ENCODE results near the gene PAOX. TPM values are rescaled to one million over a fixed set of nuclear protein-coding genes. Genes with fewer than 3 reads are reported as not detected.

The PAOX gene
- total and polyA plus RNA-seq, 2 donors (not counting 1 experiment from before 2014, with no cell fraction given), result 21.1 to 24.9 TPM

DNA sequence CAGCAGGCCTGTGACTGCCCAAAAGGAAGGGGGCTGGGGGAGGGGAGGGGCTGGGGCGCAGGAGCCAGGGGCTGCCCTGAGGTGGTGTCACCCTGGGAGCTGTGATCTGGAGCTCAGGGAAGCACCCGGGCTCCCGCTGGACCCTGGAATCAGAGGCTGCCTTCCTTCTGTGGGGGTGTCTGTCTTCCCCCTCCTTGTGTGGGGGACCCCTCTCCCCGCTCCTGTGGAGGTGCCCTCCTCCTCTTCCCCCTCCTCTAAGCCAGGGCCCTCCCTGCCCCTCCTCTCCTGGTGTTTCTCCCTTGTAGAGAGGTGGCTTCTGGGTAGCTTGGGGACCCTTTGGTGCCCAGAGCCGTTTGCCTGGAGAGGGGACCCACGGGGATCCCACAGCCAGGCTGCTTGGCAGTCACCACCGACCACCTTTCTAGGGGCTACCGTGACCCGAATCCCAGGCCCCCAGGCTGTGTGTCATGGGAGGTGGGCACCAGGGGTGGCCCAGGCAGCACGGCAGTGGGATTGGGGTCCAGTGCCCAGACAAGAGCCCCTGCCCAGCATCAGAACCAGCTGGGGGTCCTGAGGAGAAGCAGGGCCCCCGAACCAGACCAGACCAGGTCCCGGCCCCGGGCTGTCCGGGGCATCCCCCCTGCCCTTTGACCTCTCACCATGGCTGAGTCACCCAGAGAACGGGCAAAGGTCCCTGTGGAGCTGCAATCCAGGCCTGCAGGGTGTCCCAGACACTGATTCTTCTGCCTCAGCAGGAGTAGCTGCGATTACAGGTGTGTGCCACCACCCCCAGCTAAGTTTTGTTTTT lies 31.1 kb upstream of the PAOX start:
- Histone ChIP-seq H3K9me3 (ENCODE audit: control extremely low read depth in 1 of 3, control insufficient read depth in 2 of 3, insufficient read depth in 1 of 3, low read length in 2 of 3) (peaks cover 0 to 21% (median 0%) of the 10 kb centered on the region in 3 donors), H2AFZ (ENCODE audit: insufficient read depth, low read depth, low read length, poor library complexity, severe bottlenecking) (no peak overlapping the region), H3K27ac (ENCODE audit: low read length in 2 of 2) (no peak overlapping the region), H3K27me3 (replicated peaks in 1 of 4; ENCODE audit: control extremely low read depth in 1 of 4, control insufficient read depth in 3 of 4, insufficient read depth in 4 of 4, low read length in 3 of 4) (peaks cover 0 to 33% (median 13%) of the 10 kb centered on the region in 4 experiments), H4K20me1 (ENCODE audit: control insufficient read depth, insufficient read depth, low read length, poor library complexity, severe bottlenecking) (no peaks in the 10 kb centered on the region), H3K4me3 (ENCODE audit: control extremely low read depth in 1 of 5, extremely low read depth in 1 of 5, insufficient read depth in 1 of 5, low read depth in 2 of 5, low read length in 4 of 5) (no peak overlapping the region), H3K4me2 (replicated peaks; ENCODE audit: low read depth, low read length, poor library complexity, severe bottlenecking) (no peak overlapping the region), H3K9ac (ENCODE audit: low read length) (no peak overlapping the region), H3K36me3 (replicated peaks in 1 of 2; ENCODE audit: control extremely low read depth in 1 of 2, control insufficient read depth in 1 of 2, extremely low read depth in 1 of 2, insufficient read depth in 2 of 2, low read length in 1 of 2) (no peaks in the 10 kb centered on the region), H3K79me2 (ENCODE audit: control insufficient read depth, insufficient read depth, low read length) (no peaks in the 10 kb centered on the region), H3K4me1 (ENCODE audit: control insufficient read depth in 2 of 2, insufficient read depth in 2 of 2, low read length in 2 of 2) (peaks cover 0 to 3% of the 10 kb centered on the region in 2 donors)
- ATAC-seq (ENCODE audit: low read depth) (no peak), DNase-seq (no peak)
- no peaks in the 10 kb centered on the region for H3K9me3 Mint-ChIP-seq (ENCODE audit: insufficient read depth)
- TF ChIP-seq EZH2 (IDR thresholded peaks at IDR 0.05; ENCODE audit: borderline replicate concordance, insufficient read depth, low read depth, low read length, poor library complexity, severe bottlenecking), result no peak
- TF ChIP-seq, protein P1, sequence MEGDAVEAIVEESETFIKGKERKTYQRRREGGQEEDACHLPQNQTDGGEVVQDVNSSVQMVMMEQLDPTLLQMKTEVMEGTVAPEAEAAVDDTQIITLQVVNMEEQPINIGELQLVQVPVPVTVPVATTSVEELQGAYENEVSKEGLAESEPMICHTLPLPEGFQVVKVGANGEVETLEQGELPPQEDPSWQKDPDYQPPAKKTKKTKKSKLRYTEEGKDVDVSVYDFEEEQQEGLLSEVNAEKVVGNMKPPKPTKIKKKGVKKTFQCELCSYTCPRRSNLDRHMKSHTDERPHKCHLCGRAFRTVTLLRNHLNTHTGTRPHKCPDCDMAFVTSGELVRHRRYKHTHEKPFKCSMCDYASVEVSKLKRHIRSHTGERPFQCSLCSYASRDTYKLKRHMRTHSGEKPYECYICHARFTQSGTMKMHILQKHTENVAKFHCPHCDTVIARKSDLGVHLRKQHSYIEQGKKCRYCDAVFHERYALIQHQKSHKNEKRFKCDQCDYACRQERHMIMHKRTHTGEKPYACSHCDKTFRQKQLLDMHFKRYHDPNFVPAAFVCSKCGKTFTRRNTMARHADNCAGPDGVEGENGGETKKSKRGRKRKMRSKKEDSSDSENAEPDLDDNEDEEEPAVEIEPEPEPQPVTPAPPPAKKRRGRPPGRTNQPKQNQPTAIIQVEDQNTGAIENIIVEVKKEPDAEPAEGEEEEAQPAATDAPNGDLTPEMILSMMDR (IDR thresholded peaks at IDR 0.05), result no peak
- peaks cover 8% of the 10 kb centered on the region for H3K4me1 Mint-ChIP-seq
- POLR2A ChIA-PET, result no interaction called here
- no peak overlapping the region for H3K4me3 Mint-ChIP-seq
- intact Hi-C loops (cut with micrococcal nuclease), result no loop called here
- H3K27me3 Mint-ChIP-seq, result peaks cover 29% of the 10 kb centered on the region
- H3K27ac Mint-ChIP-seq, result no peak overlapping the region
- whole genome bisulfite sequencing (ENCODE audit: insufficient coverage), result 73% methylated on average over 12 of the region's 16 CpGs
- CTCF ChIA-PET, result interaction anchor here (1.1 kb wide), 1 partner anchor 18 kb away, joined by 5 read pairs; no protein-coding TSS in a partner anchor

DNA sequence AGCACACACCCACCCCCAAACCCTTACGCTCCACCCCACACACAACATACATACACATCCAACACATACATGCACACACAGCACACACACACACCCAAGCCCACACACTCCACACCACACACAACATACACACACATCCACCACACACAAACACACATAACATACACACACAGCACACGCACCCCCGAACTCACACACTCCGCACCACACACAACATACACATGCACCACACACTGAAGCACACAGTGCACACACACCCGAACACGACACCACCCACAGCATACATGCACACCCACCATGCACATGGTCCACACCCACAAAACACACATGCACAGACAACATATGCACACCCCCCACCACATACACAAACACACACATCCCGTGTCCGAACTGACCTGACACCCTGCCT lies 29.9 kb upstream of the PAOX start:
- H3K27me3 Mint-ChIP-seq, result peaks cover 21% of the 10 kb centered on the region
- ChIA-PET CTCF (no interaction called here), POLR2A (no interaction called here)
- Histone ChIP-seq H2AFZ (ENCODE audit: insufficient read depth, low read depth, low read length, poor library complexity, severe bottlenecking) (no peak overlapping the region), H3K4me2 (replicated peaks; ENCODE audit: low read depth, low read length, poor library complexity, severe bottlenecking) (no peak overlapping the region), H3K36me3 (replicated peaks in 1 of 2; ENCODE audit: control extremely low read depth in 1 of 2, control insufficient read depth in 1 of 2, extremely low read depth in 1 of 2, insufficient read depth in 2 of 2, low read length in 1 of 2) (no peaks in the 10 kb centered on the region), H3K27ac (ENCODE audit: low read length in 2 of 2) (no peak overlapping the region), H3K9me3 (ENCODE audit: control extremely low read depth in 1 of 3, control insufficient read depth in 2 of 3, insufficient read depth in 1 of 3, low read length in 2 of 3) (peaks cover 0 to 15% (median 0%) of the 10 kb centered on the region in 3 donors), H3K79me2 (ENCODE audit: control insufficient read depth, insufficient read depth, low read length) (no peaks in the 10 kb centered on the region), H3K9ac (ENCODE audit: low read length) (no peak overlapping the region), H3K27me3 (replicated peaks in 1 of 4; ENCODE audit: control extremely low read depth in 1 of 4, control insufficient read depth in 3 of 4, insufficient read depth in 4 of 4, low read length in 3 of 4) (peaks cover 0 to 24% (median 8%) of the 10 kb centered on the region in 4 experiments), H3K4me1 (ENCODE audit: control insufficient read depth in 2 of 2, insufficient read depth in 2 of 2, low read length in 2 of 2) (peaks cover 0 to 3% of the 10 kb centered on the region in 2 donors), H4K20me1 (ENCODE audit: control insufficient read depth, insufficient read depth, low read length, poor library complexity, severe bottlenecking) (no peaks in the 10 kb centered on the region), H3K4me3 (ENCODE audit: control extremely low read depth in 1 of 5, extremely low read depth in 1 of 5, insufficient read depth in 1 of 5, low read depth in 2 of 5, low read length in 4 of 5) (no peak overlapping the region)
- H3K4me1 Mint-ChIP-seq, result peaks cover 10% of the 10 kb centered on the region
- 91% methylated on average over 8 of the region's 8 CpGs for WGBS (ENCODE audit: insufficient coverage)
- H3K27ac Mint-ChIP-seq, result no peak overlapping the region
- H3K9me3 Mint-ChIP-seq (ENCODE audit: insufficient read depth), result no peaks in the 10 kb centered on the region
- intact Hi-C loops (cut with micrococcal nuclease), result no loop called here
- no peak for DNase-seq
- no peak for ATAC-seq (ENCODE audit: low read depth)
- TF ChIP-seq, protein P1 (IDR thresholded peaks at IDR 0.05), result no peak
- TF ChIP-seq EZH2 (IDR thresholded peaks at IDR 0.05; ENCODE audit: borderline replicate concordance, insufficient read depth, low read depth, low read length, poor library complexity, severe bottlenecking), result no peak
- no peak overlapping the region for H3K4me3 Mint-ChIP-seq
